Subcutaneous abdominal adipose tissue (tissue), 5 donors: Measurements from ENCODE around the gene EXOC6B.

Source experiments
- H3K27ac ChIP-seq: one replicate; pipeline ENCODE4 v1.7.0; 2013; ENCODE audit warnings: low read depth, mild to moderate bottlenecking, inconsistent platforms, low read length, moderate library complexity
- H3K27me3 ChIP-seq, 5 donors: one replicate each; pipeline ENCODE4 v1.7.0; 2013; ENCODE audit warnings: low read length in 5 of 5, inconsistent platforms in 1 of 5; ENCODE audit not compliant: control insufficient read depth in 5 of 5, insufficient read depth in 4 of 5
- H3K36me3 ChIP-seq, 5 donors: one replicate each; pipeline ENCODE4 v1.7.0; 2013; ENCODE audit warnings: low read length in 5 of 5; ENCODE audit not compliant: control insufficient read depth in 5 of 5, insufficient read depth in 5 of 5
- H3K4me1 ChIP-seq, 5 donors: one replicate each; pipeline ENCODE4 v1.7.0; 2013; ENCODE audit warnings: low read length in 5 of 5, mild to moderate bottlenecking in 3 of 5, moderate library complexity in 1 of 5; ENCODE audit not compliant: control insufficient read depth in 5 of 5, insufficient read depth in 5 of 5
- H3K4me3 ChIP-seq, 5 donors: one replicate each; pipeline ENCODE4 v1.7.0; 2013; ENCODE audit warnings: low read length in 5 of 5, low read depth in 1 of 5
- H3K9ac ChIP-seq, 5 donors: one replicate each; pipeline ENCODE4 v1.7.0; 2013; ENCODE audit warnings: low read length in 5 of 5, mild to moderate bottlenecking in 4 of 5, moderate library complexity in 3 of 5
- H3K9me3 ChIP-seq, 5 donors: one replicate each; pipeline ENCODE4 v1.7.0; 2013; ENCODE audit warnings: low read length in 5 of 5; ENCODE audit not compliant: control insufficient read depth in 5 of 5
- donor health status: healthy.
- donor health status: healthy.
- donor health status: healthy.
- donor health status: healthy.
- donor health status: healthy.

Gene EXOC6B

GRCh38 chr2:72185206-72185605 lies 640.6 kb downstream of the EXOC6B start:
- Histone ChIP-seq H3K4me3 (no peak overlapping the region), H3K27ac (no peak overlapping the region), H3K9me3 (no peaks in the 10 kb centered on the region), H3K9ac (no peak overlapping the region), H3K4me1 (peaks cover 0 to 17% (median 12%) of the 10 kb centered on the region in 5 donors), H3K27me3 (no peaks in the 10 kb centered on the region), H3K36me3 (peaks cover 0 to 3% (median 0%) of the 10 kb centered on the region in 5 donors)

GRCh38 chr2:72183466-72183865 lies 642.4 kb downstream of the EXOC6B start:
- Histone ChIP-seq H3K27me3 (no peaks in the 10 kb centered on the region), H3K9me3 (no peaks in the 10 kb centered on the region), H3K4me3 (no peak overlapping the region), H3K27ac (no peak overlapping the region), H3K4me1 (peaks cover 0 to 17% (median 12%) of the 10 kb centered on the region in 5 donors), H3K36me3 (peaks cover 6 to 14% (median 11%) of the 10 kb centered on the region in 5 donors), H3K9ac (no peak overlapping the region)

GRCh38 chr2:72183016-72183415 lies 642.8 kb downstream of the EXOC6B start:
- Histone ChIP-seq H3K9me3 (no peaks in the 10 kb centered on the region), H3K36me3 (peaks cover 9 to 18% (median 15%) of the 10 kb centered on the region in 5 donors), H3K4me3 (no peak overlapping the region), H3K27me3 (no peaks in the 10 kb centered on the region), H3K27ac (no peak overlapping the region), H3K9ac (no peak overlapping the region), H3K4me1 (peaks cover 0 to 17% (median 12%) of the 10 kb centered on the region in 5 donors)

GRCh38 chr2:72182547-72182946 lies 643.3 kb downstream of the EXOC6B start:
- H3K9ac ChIP-seq, result no peak overlapping the region
- no peak overlapping the region for H3K27ac ChIP-seq
- no peaks in the 10 kb centered on the region for H3K9me3 ChIP-seq

GRCh38 chr2:72181616-72182015 lies 644.2 kb downstream of the EXOC6B start:
- no peak overlapping the region for H3K4me3 ChIP-seq
- H3K9ac ChIP-seq, result no peak overlapping the region
- H3K27ac ChIP-seq, result no peak overlapping the region
- H3K4me1 ChIP-seq, result peaks cover 0 to 17% (median 12%) of the 10 kb centered on the region in 5 donors
- H3K36me3 ChIP-seq, result peaks cover 14 to 28% (median 25%) of the 10 kb centered on the region in 5 donors
- H3K27me3 ChIP-seq, result no peaks in the 10 kb centered on the region
- no peaks in the 10 kb centered on the region for H3K9me3 ChIP-seq

More at GRCh38 chr2:72182547-72182946, 643.3 kb downstream of the EXOC6B start:
- H3K4me3 ChIP-seq, result no peak overlapping the region
- peaks cover 9 to 23% (median 20%) of the 10 kb centered on the region in 5 donors for H3K36me3 ChIP-seq
- H3K4me1 ChIP-seq, result peaks cover 0 to 17% (median 12%) of the 10 kb centered on the region in 5 donors
- no peaks in the 10 kb centered on the region for H3K27me3 ChIP-seq

- Histone ChIP-seq H3K27me3 (no peaks in the 10 kb centered on the region), H3K4me1 (peaks cover 0 to 17% (median 12%) of the 10 kb centered on the region in 5 donors), H3K9me3 (no peaks in the 10 kb centered on the region), H3K4me3 (no peak overlapping the region), H3K36me3 (peaks cover 14 to 37% (median 35%) of the 10 kb centered on the region in 5 donors), H3K9ac (no peak overlapping the region), H3K27ac (no peak overlapping the region)
Observed at GRCh38 chr2:72180351-72180750, 645.5 kb downstream of the EXOC6B start.

GRCh38 chr2:72178551-72178950 lies 647.3 kb downstream of the EXOC6B start:
- Histone ChIP-seq H3K4me3 (no peak overlapping the region), H3K9me3 (no peaks in the 10 kb centered on the region), H3K9ac (no peak overlapping the region), H3K4me1 (peaks cover 0 to 20% (median 12%) of the 10 kb centered on the region in 5 donors), H3K27ac (no peak overlapping the region), H3K36me3 (peaks cover 14 to 43% (median 42%) of the 10 kb centered on the region in 5 donors), H3K27me3 (no peaks in the 10 kb centered on the region)

- Histone ChIP-seq H3K36me3 (peaks cover 14 to 43% (median 42%) of the 10 kb centered on the region in 5 donors), H3K27ac (no peak overlapping the region), H3K4me1 (peaks cover 0 to 4% (median 0%) of the 10 kb centered on the region in 5 donors), H3K4me3 (no peak overlapping the region), H3K27me3 (no peaks in the 10 kb centered on the region), H3K9ac (no peak overlapping the region), H3K9me3 (no peaks in the 10 kb centered on the region)
Observed at GRCh38 chr2:72176281-72176680, 649.6 kb downstream of the EXOC6B start.

- no peaks in the 10 kb centered on the region for H3K27me3 ChIP-seq
- no peaks in the 10 kb centered on the region for H3K9me3 ChIP-seq
- H3K9ac ChIP-seq, result no peak overlapping the region
- peaks cover 0 to 4% (median 0%) of the 10 kb centered on the region in 5 donors for H3K4me1 ChIP-seq
- peaks cover 14 to 43% (median 42%) of the 10 kb centered on the region in 5 donors for H3K36me3 ChIP-seq
- H3K27ac ChIP-seq, result no peak overlapping the region
- no peak overlapping the region for H3K4me3 ChIP-seq
Observed at GRCh38 chr2:72175636-72176035, 650.2 kb downstream of the EXOC6B start.

GRCh38 chr2:72173640-72174321 lies 652.1 kb downstream of the EXOC6B start:
- Histone ChIP-seq H3K27me3 (no peaks in the 10 kb centered on the region), H3K4me3 (no peak overlapping the region), H3K36me3 (peaks cover 11 to 36% (median 32%) of the 10 kb centered on the region in 5 donors), H3K27ac (no peak overlapping the region), H3K9me3 (no peaks in the 10 kb centered on the region), H3K4me1 (peaks cover 0 to 4% (median 0%) of the 10 kb centered on the region in 5 donors), H3K9ac (no peak overlapping the region)
